GM23338 (cell line): ENCODE results near the gene LRRC26.

Source experiments
- EZH2 ChIP-seq: fragments of 200-600 bp; sonication (generic); IDR thresholded peaks from one replicate; pipeline ENCODE4 v1.8.0; 2017; ENCODE audit warnings: antibody characterized with exemption, mild to moderate bottlenecking, low read depth; ENCODE audit not compliant: unreplicated experiment
- EZH2phosphoT487 ChIP-seq: fragments of 200-600 bp; sonication (generic); IDR thresholded peaks from one replicate; pipeline ENCODE4 v1.8.1; 2018; ENCODE audit warnings: antibody characterized with exemption; ENCODE audit not compliant: unreplicated experiment
- JUNB ChIP-seq: IDR thresholded peaks from one replicate; pipeline ENCODE4 v1.6.1; 2016; ENCODE audit warnings: antibody characterized with exemption; ENCODE audit not compliant: unreplicated experiment
- NANOG ChIP-seq: IDR thresholded peaks from 2 replicates; pipeline ENCODE4 v1.6.1; 2016; ENCODE audit warnings: antibody characterized with exemption, borderline replicate concordance
- POLR2AphosphoS5 ChIP-seq: IDR thresholded peaks from 2 replicates; pipeline ENCODE4 v1.6.1; 2016; ENCODE audit warnings: antibody characterized with exemption, low read depth
- REST ChIP-seq: IDR thresholded peaks from one replicate; pipeline ENCODE4 v1.6.1; 2018; ENCODE audit warnings: antibody characterized with exemption; ENCODE audit not compliant: unreplicated experiment
- ZNF331 ChIP-seq: fragments of 250-450 bp; sonication (Bioruptor Pico); IDR thresholded peaks from 2 replicates; pipeline ENCODE4 v1.5.0; 2020; ENCODE audit warnings: low read depth, mild to moderate bottlenecking, moderate library complexity
- TF ChIP-seq, protein P1 (sequence below), 2 experiments: fragments of 200-600 bp in 1 of 2; sonication (generic) in 1 of 2; conservative IDR thresholded peaks; 2 replicates each; pipeline versions ENCODE4 v1.5.1 to v1.6.1; 2016 to 2017; ENCODE audit warnings: antibody characterized with exemption in 2 of 2, low read depth in 2 of 2, mild to moderate bottlenecking in 2 of 2, moderate library complexity in 1 of 2
- TF ChIP-seq, protein P2 (sequence below): IDR thresholded peaks from 2 replicates; pipeline ENCODE4 v1.6.1; 2016; ENCODE audit warnings: antibody characterized with exemption

- TF ChIP-seq, protein P1, sequence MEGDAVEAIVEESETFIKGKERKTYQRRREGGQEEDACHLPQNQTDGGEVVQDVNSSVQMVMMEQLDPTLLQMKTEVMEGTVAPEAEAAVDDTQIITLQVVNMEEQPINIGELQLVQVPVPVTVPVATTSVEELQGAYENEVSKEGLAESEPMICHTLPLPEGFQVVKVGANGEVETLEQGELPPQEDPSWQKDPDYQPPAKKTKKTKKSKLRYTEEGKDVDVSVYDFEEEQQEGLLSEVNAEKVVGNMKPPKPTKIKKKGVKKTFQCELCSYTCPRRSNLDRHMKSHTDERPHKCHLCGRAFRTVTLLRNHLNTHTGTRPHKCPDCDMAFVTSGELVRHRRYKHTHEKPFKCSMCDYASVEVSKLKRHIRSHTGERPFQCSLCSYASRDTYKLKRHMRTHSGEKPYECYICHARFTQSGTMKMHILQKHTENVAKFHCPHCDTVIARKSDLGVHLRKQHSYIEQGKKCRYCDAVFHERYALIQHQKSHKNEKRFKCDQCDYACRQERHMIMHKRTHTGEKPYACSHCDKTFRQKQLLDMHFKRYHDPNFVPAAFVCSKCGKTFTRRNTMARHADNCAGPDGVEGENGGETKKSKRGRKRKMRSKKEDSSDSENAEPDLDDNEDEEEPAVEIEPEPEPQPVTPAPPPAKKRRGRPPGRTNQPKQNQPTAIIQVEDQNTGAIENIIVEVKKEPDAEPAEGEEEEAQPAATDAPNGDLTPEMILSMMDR (conservative IDR thresholded peaks at IDR 0.05; ENCODE audit: low read depth in 2 of 2), result no peak
- TF ChIP-seq POLR2AphosphoS5 (no peak), EZH2 (no peak), EZH2phosphoT487 (no peak), REST (no peak), JUNB (no peak), NANOG (no peak), ZNF331 (CRISPR knock-in tag) (no peak)
- TF ChIP-seq, protein P2, sequence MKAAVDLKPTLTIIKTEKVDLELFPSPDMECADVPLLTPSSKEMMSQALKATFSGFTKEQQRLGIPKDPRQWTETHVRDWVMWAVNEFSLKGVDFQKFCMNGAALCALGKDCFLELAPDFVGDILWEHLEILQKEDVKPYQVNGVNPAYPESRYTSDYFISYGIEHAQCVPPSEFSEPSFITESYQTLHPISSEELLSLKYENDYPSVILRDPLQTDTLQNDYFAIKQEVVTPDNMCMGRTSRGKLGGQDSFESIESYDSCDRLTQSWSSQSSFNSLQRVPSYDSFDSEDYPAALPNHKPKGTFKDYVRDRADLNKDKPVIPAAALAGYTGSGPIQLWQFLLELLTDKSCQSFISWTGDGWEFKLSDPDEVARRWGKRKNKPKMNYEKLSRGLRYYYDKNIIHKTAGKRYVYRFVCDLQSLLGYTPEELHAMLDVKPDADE, result no peak
Measured at GRCh38 chr9:137189297-137190295, 19.7 kb upstream of the LRRC26 start.
